H1 (cell line): ENCODE results near the gene DPEP1. TPM values are rescaled to one million over a fixed set of nuclear protein-coding genes. Genes with fewer than 3 reads are reported as not detected.
A peak's percentile ranks its signal among the peaks of the same experiment; 100 is the strongest.

ENCODE experiments used
- CTCF ChIA-PET: fragments of 300-600 bp; sonication (Branson Sonifier 250); formaldehyde crosslinking; loops from one replicate; lab custom pipeline; 2021; ENCODE audit not compliant: partially characterized antibody; lab: Charles Lee
- POLR2A ChIA-PET: fragments of 300-600 bp; sonication (Branson Sonifier 250); formaldehyde crosslinking; loops from one replicate; lab custom pipeline; 2021; ENCODE audit warnings: inconsistent platforms; ENCODE audit not compliant: partially characterized antibody; lab: Charles Lee
- DNase-seq, 2 experiments: peaks; one replicate each; pipeline versions ENCODE4 v3.0.0 to v3.0.0-alpha.2; 2010 to 2022; ENCODE audit warnings: low spot score in 2 of 2, low read depth in 1 of 2, mixed read lengths in 1 of 2
- FAIRE-seq: peaks from 2 replicates; lab custom pipeline; 2011; peaks lifted over from hg19 to GRCh38; lab: Jason Lieb, UNC
- H2AFZ ChIP-seq: 2 replicates; pipeline ENCODE4 v1.8.1; 2012; ENCODE audit warnings: low read length, inconsistent platforms
- H2AK5ac ChIP-seq: 2 replicates; pipeline ENCODE4 v1.6.1; 2013; ENCODE audit warnings: low read depth, low read length
- H2BK120ac ChIP-seq: replicated peaks from 2 replicates; pipeline ENCODE3; 2013; ENCODE audit warnings: low read depth, low read length, inconsistent platforms
- H2BK12ac ChIP-seq: 2 replicates; pipeline ENCODE4 v1.6.1; 2013; ENCODE audit warnings: low read depth, low read length
- H2BK15ac ChIP-seq: 2 replicates; pipeline ENCODE4 v1.6.1; 2013; ENCODE audit warnings: low read length
- H2BK20ac ChIP-seq: 2 replicates; pipeline ENCODE4 v1.6.1; 2013; ENCODE audit warnings: low read length
- H2BK5ac ChIP-seq: 2 replicates; pipeline ENCODE4 v1.6.1; 2013; ENCODE audit warnings: low read depth, low read length
- H3K14ac ChIP-seq: 2 replicates; pipeline ENCODE4 v1.6.1; 2013; ENCODE audit warnings: inconsistent platforms; ENCODE audit not compliant: insufficient read length
- H3K18ac ChIP-seq: 2 replicates; pipeline ENCODE4 v1.6.1; 2013; ENCODE audit warnings: low read length; ENCODE audit errors: extremely low read depth
- H3K23ac ChIP-seq: 2 replicates; pipeline ENCODE4 v1.6.1; 2013; ENCODE audit warnings: inconsistent platforms; ENCODE audit not compliant: insufficient read length
- H3K23me2 ChIP-seq: 2 replicates; pipeline ENCODE4 v1.6.1; 2013; ENCODE audit warnings: low read depth, low read length
- H3K27ac ChIP-seq: 2 replicates; pipeline ENCODE4 v1.6.1; 2011; ENCODE audit warnings: low read depth, low read length, inconsistent platforms
- H3K27me3 ChIP-seq, 4 experiments: replicated peaks in 1 of 4; 1 replicate in 1 of 4; 2 replicates in 3 of 4; pipeline versions ENCODE4 v1.6.1 to v1.8.1; 2011 to 2013; ENCODE audit warnings: low read length in 3 of 4, mild to moderate bottlenecking in 3 of 4, inconsistent platforms in 2 of 4, mixed read lengths in 2 of 4, moderate library complexity in 1 of 4; ENCODE audit not compliant: control insufficient read depth in 3 of 4, insufficient read depth in 3 of 4; ENCODE audit errors: extremely low read depth in 1 of 4
- H3K36me3 ChIP-seq, 4 experiments: 2 replicates each; pipeline versions ENCODE4 v1.6.1 to v1.8.1; 2011 to 2013; ENCODE audit warnings: mild to moderate bottlenecking in 4 of 4, low read length in 3 of 4, moderate library complexity in 2 of 4, control low read depth in 1 of 4, inconsistent platforms in 1 of 4; ENCODE audit not compliant: insufficient read depth in 4 of 4, control insufficient read depth in 2 of 4
- H3K4ac ChIP-seq: replicated peaks from 2 replicates; pipeline ENCODE3; 2013; ENCODE audit warnings: low read length, low read depth, mixed read lengths, inconsistent platforms; ENCODE audit not compliant: insufficient read length
- H3K4me1 ChIP-seq, 4 experiments: replicated peaks in 1 of 4; 1 replicate in 1 of 4; 2 replicates in 3 of 4; pipeline versions ENCODE4 v1.6.1 to v1.8.1; 2011 to 2013; ENCODE audit warnings: low read length in 3 of 4, inconsistent platforms in 2 of 4, mixed read lengths in 1 of 4; ENCODE audit not compliant: insufficient read depth in 4 of 4, control insufficient read depth in 3 of 4
- H3K4me2 ChIP-seq, 2 experiments: 2 replicates each; pipeline versions ENCODE4 v1.6.1 to v1.8.1; 2011 to 2013; ENCODE audit warnings: low read depth in 2 of 2, low read length in 2 of 2, control low read depth in 1 of 2, inconsistent platforms in 1 of 2, mild to moderate bottlenecking in 1 of 2; ENCODE audit not compliant: insufficient read depth in 1 of 2
- H3K4me3 ChIP-seq, 4 experiments: fragments of 200-600, 300-600 bp in 1 of 4; sonication (generic), shearing (Covaris generic), sonication (Bioruptor Twin) in 1 of 4; 2 replicates each; pipeline versions ENCODE4 v1.5.1 to v1.8.1; 2011 to 2016; ENCODE audit warnings: low read length in 4 of 4, low read depth in 3 of 4, control low read depth in 2 of 4, inconsistent platforms in 2 of 4, mild to moderate bottlenecking in 2 of 4, mixed read lengths in 1 of 4, moderate library complexity in 1 of 4; ENCODE audit not compliant: insufficient read depth in 2 of 4; ENCODE audit errors: extremely low read depth in 1 of 4
- H3K56ac ChIP-seq: replicated peaks from 2 replicates; pipeline ENCODE3; 2013; ENCODE audit warnings: low read depth, mild to moderate bottlenecking, mixed read lengths, low read length, inconsistent platforms; ENCODE audit not compliant: insufficient read length
- H3K79me1 ChIP-seq: 2 replicates; pipeline ENCODE4 v1.6.1; 2013; ENCODE audit warnings: low read depth, low read length, control low read depth
- H3K79me2 ChIP-seq, 2 experiments: 2 replicates each; pipeline versions ENCODE4 v1.6.1 to v1.8.1; 2012 to 2013; ENCODE audit warnings: low read length in 2 of 2, mild to moderate bottlenecking in 2 of 2, inconsistent platforms in 1 of 2; ENCODE audit not compliant: insufficient read depth in 2 of 2, control insufficient read depth in 1 of 2
- H3K9ac ChIP-seq, 4 experiments: replicated peaks in 1 of 4; 1 replicate in 1 of 4; 2 replicates in 3 of 4; pipeline versions ENCODE4 v1.6.1 to v1.8.1; 2011 to 2013; ENCODE audit warnings: low read depth in 3 of 4, low read length in 3 of 4, control low read depth in 2 of 4, mild to moderate bottlenecking in 2 of 4, moderate library complexity in 2 of 4, inconsistent platforms in 1 of 4; ENCODE audit errors: extremely low read depth in 1 of 4
- H3K9me3 ChIP-seq, 2 experiments: 2 replicates each; pipeline versions ENCODE4 v1.6.1 to v1.8.1; 2012 to 2013; ENCODE audit warnings: mild to moderate bottlenecking in 2 of 2, moderate library complexity in 2 of 2, control low read depth in 1 of 2, inconsistent platforms in 1 of 2, low read depth in 1 of 2, low read length in 1 of 2, mixed read lengths in 1 of 2; ENCODE audit not compliant: insufficient read depth in 2 of 2
- H4K20me1 ChIP-seq, 2 experiments: replicated peaks in 1 of 2; 2 replicates each; pipeline versions ENCODE3 to v1.8.1; 2011 to 2013; ENCODE audit warnings: inconsistent platforms in 2 of 2, low read length in 2 of 2, mild to moderate bottlenecking in 1 of 2; ENCODE audit not compliant: insufficient read depth in 2 of 2, control insufficient read depth in 1 of 2
- H4K5ac ChIP-seq: 2 replicates; pipeline ENCODE4 v1.6.1; 2013; ENCODE audit warnings: low read length, low read depth, mixed read lengths, inconsistent platforms; ENCODE audit not compliant: insufficient read length
- H4K8ac ChIP-seq: 2 replicates; pipeline ENCODE4 v1.8.0; 2013; ENCODE audit warnings: mild to moderate bottlenecking, moderate library complexity, low read length, inconsistent platforms; ENCODE audit not compliant: insufficient read depth; ENCODE audit errors: extremely low read depth
- H4K91ac ChIP-seq: replicated peaks from 2 replicates; pipeline ENCODE3; 2013; ENCODE audit warnings: low read length, mixed read lengths, inconsistent platforms; ENCODE audit not compliant: insufficient read length
- CHD2 ChIP-seq: IDR thresholded peaks from 2 replicates; pipeline ENCODE4 v1.6.1; 2012; ENCODE audit warnings: low read length, improper control_type of control experiment
- CREB1 ChIP-seq: IDR thresholded peaks from 2 replicates; pipeline ENCODE4 v1.6.1; 2012; ENCODE audit warnings: inconsistent platforms
- FOSL1 ChIP-seq: IDR thresholded peaks from 2 replicates; pipeline ENCODE4 v1.6.1; 2011; ENCODE audit warnings: mild to moderate bottlenecking, low read depth, low read length, moderate library complexity; ENCODE audit not compliant: insufficient read depth
- GABPA ChIP-seq: IDR thresholded peaks from 2 replicates; pipeline ENCODE4 v1.6.1; 2011; ENCODE audit warnings: mild to moderate bottlenecking, low read length, moderate library complexity, borderline replicate concordance; ENCODE audit not compliant: insufficient read depth
- HDAC2 ChIP-seq, 2 experiments: fragments of 300-600 bp in 1 of 2; sonication (generic) in 1 of 2; IDR thresholded peaks; 2 replicates each; pipeline ENCODE4 v1.6.1; 2011 to 2012; ENCODE audit warnings: low read depth in 2 of 2, low read length in 2 of 2, mild to moderate bottlenecking in 2 of 2, moderate library complexity in 2 of 2, borderline replicate concordance in 1 of 2, inconsistent platforms in 1 of 2
- JUND ChIP-seq: IDR thresholded peaks from 2 replicates; pipeline ENCODE4 v1.6.1; 2011; ENCODE audit warnings: mild to moderate bottlenecking, improper control_type of control experiment, low read length
- RBBP5 ChIP-seq: IDR thresholded peaks from 2 replicates; pipeline ENCODE4 v1.7.1; 2012; ENCODE audit warnings: low read depth, mild to moderate bottlenecking, inconsistent platforms, low read length, moderate library complexity, borderline replicate concordance
- SIN3A ChIP-seq, 2 experiments: IDR thresholded peaks in 1 of 2; conservative IDR thresholded peaks in 1 of 2; 2 replicates each; pipeline ENCODE4 v1.6.1; 2011 to 2012; ENCODE audit warnings: low read length in 2 of 2, improper control_type of control experiment in 1 of 2, low read depth in 1 of 2, mild to moderate bottlenecking in 1 of 2
- SIRT6 ChIP-seq: IDR thresholded peaks from one replicate; pipeline ENCODE4 v1.7.1; 2012; ENCODE audit warnings: low read length, inconsistent platforms
- SP2 ChIP-seq: IDR thresholded peaks from 2 replicates; pipeline ENCODE4 v1.6.1; 2012; ENCODE audit warnings: mild to moderate bottlenecking, low read length, inconsistent platforms
- TAF7 ChIP-seq: optimal IDR thresholded peaks from 2 replicates; pipeline ENCODE3; 2011; ENCODE audit warnings: low read depth, mild to moderate bottlenecking, inconsistent platforms, low read length, moderate library complexity, borderline replicate concordance
- TBP ChIP-seq: IDR thresholded peaks from 2 replicates; pipeline ENCODE4 v1.6.1; 2011; ENCODE audit warnings: low read depth, low read length, improper control_type of control experiment
- WGBS, 2 experiments: shearing (Covaris generic) in 1 of 2; methylation state at CpG; one replicate each; pipeline versions ENCODE4 v1.1.6 to v1.1.7; 2013 to 2015; ENCODE audit warnings: low lambda C conversion rate in 2 of 2, mixed read lengths in 2 of 2, inconsistent platforms in 1 of 2, low coverage in 1 of 2, missing lambda C conversion rate in 1 of 2; ENCODE audit not compliant: insufficient replicate concordance in 2 of 2, insufficient coverage in 1 of 2, insufficient read length in 1 of 2; ENCODE audit errors: extremely low coverage in 1 of 2, missing lambda C conversion rate in 1 of 2; 5-methylcytosine and 5-hydroxymethylcytosine counted together
- polyA plus RNA-seq, 7 experiments: library from polyadenylated mRNA; depleted of rRNA in 3 of 7; stranded (reverse) in 5 of 7; unstranded in 2 of 7; fragments of >200 nt in 5 of 7; fragments of 200-250 nt in 2 of 7; gene quantifications; 1 replicate in 5 of 7; 2 replicates in 1 of 7; 4 replicates in 1 of 7; pipeline versions ENCODE4 v1.2.1 to v1.2.3, GENCODE V29; 2011 to 2013; ENCODE audit warnings: missing spikeins in 2 of 7, mixed read lengths in 2 of 7
- total RNA-seq: library from RNA; stranded (reverse); fragmentation: NEBNext Ultra II Directional; extraction: Animal tissue kit (Norgen Biotek cat#: 25700); gene quantifications from 2 replicates; pipeline ENCODE4 v1.2.1, GENCODE V29; 2021
- TF ChIP-seq, protein P1 (sequence below): IDR thresholded peaks from 2 replicates; pipeline ENCODE4 v1.6.1; 2012; ENCODE audit warnings: inconsistent platforms

DPEP1 gene
- total and polyA plus RNA-seq, 2 of the 8 experiments (the other 6 are each of a cell fraction or from before 2014, with no cell fraction given) = 2.8 to 3.1 TPM

DNA sequence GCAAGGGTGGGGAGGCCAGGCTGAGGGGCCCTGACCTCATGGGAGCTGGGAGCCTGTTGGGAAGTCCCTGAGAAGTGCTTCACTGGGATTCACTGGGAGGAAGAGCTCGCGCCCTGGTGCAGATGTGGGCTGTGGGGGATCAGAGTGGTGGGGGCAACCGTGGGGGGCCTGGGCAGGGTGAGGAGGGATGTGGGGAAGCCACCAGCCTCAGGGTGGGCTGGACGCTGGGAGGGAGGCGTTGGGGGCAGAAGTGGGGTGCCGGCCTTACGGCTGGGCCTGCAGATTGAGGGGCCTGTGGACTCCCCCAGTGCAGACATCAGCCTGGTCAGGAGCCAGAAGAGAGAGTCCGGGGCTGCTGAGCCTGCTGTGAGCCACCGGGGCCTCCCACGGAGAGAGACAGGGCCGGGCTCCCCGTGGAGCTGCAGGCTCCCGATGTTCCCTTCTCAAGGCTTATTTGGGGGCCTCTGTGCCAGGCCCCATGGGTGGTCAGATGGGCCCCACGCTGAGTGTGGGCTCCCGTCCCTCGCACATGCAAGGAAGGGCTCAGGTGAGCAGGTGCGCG is 7.8 kb downstream of the DPEP1 start:
- Histone ChIP-seq H3K4ac (no peak overlapping the region), H3K27ac (no peak overlapping the region), H4K91ac (no peak overlapping the region), H4K5ac (no peak overlapping the region), H4K20me1 (no peaks in the 10 kb centered on the region), H3K36me3 (no peaks in the 10 kb centered on the region), H3K9ac (no peak overlapping the region), H2AK5ac (0 out of 2 replicates have a peak overlapping the region, but pooled peaks have one; percentile 40), H2BK12ac (peak overlapping the region; percentile 68; the same call in 1 of the 2 replicates), H2BK20ac (0 out of 2 replicates have a peak overlapping the region, but pooled peaks have one; percentile 43), H3K27me3 (peaks cover 0 to 15% (median 7%) of the 10 kb centered on the region in 4 experiments; a peak in 5 of 7 replicates), H3K9me3 (no peaks in the 10 kb centered on the region), H3K56ac (no peak overlapping the region), H2BK5ac (peak overlapping the region; percentile 66; the same call in 1 of the 2 replicates), H4K8ac (no peak overlapping the region), H3K4me1 (peaks cover 0 to 23% (median 6%) of the 10 kb centered on the region in 4 experiments; a peak in 6 of 7 replicates), H2BK120ac (no peak overlapping the region), H3K4me2 (no peak overlapping the region), H3K18ac (no peak overlapping the region), H3K23ac (no peak overlapping the region), H3K79me1 (no peaks in the 10 kb centered on the region), H3K79me2 (no peaks in the 10 kb centered on the region), H3K4me3 (no peak overlapping the region), H2BK15ac (no peak overlapping the region), H3K14ac (no peak overlapping the region), H3K23me2 (no peaks in the 10 kb centered on the region), H2AFZ (no peak overlapping the region)
- ChIA-PET POLR2A (no interaction called here), CTCF (interaction anchor here (1.3 to 4.9 kb wide), 4 partner anchors 9 to 20 kb away, joined by 4 to 24 read pairs (median 8); no protein-coding TSS in a partner anchor)
- no peak for FAIRE-seq
- 90% methylated on average over 13 of the region's 18 CpGs; no CpG with 5 or more reads in 1 of the 2 experiments for WGBS, 2 experiments
- DNase-seq = no peak
- no peak for TF ChIP-seq RBBP5
- TF ChIP-seq CHD2 = no peak
- TF ChIP-seq TAF7 = no peak
- no peak for TF ChIP-seq HDAC2 (IDR thresholded peaks at IDR 0.05; ENCODE audit: borderline replicate concordance in 1 of 2, low read depth in 2 of 2, low read length in 2 of 2)
- no peak for TF ChIP-seq SIRT6
- no peak for TF ChIP-seq FOSL1
- no peak for TF ChIP-seq SIN3A (conservative IDR thresholded peaks at IDR 0.05 in 1 of 2, IDR thresholded peaks at IDR 0.05 in 1 of 2; ENCODE audit: low read depth in 1 of 2, low read length in 2 of 2)
- TF ChIP-seq SP2 = no peak
- no peak for TF ChIP-seq JUND
- no peak for TF ChIP-seq CREB1
- TF ChIP-seq TBP = no peak
- TF ChIP-seq GABPA = no peak
- TF ChIP-seq, protein P1, sequence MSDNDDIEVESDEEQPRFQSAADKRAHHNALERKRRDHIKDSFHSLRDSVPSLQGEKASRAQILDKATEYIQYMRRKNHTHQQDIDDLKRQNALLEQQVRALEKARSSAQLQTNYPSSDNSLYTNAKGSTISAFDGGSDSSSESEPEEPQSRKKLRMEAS = no peak
